HG02970 (cell line): ENCODE data around the gene TFAP2B.

ENCODE experiments used
- ATAC-seq: cut with Tn5 transposase; IDR thresholded peaks from one replicate; pipeline ENCODE4 v1.9.1; 2021; ENCODE audit warnings: mild to moderate bottlenecking, moderate library complexity, moderate number of reproducible peaks; ENCODE audit not compliant: unreplicated experiment, low FRiP score

The TFAP2B gene

DNA sequence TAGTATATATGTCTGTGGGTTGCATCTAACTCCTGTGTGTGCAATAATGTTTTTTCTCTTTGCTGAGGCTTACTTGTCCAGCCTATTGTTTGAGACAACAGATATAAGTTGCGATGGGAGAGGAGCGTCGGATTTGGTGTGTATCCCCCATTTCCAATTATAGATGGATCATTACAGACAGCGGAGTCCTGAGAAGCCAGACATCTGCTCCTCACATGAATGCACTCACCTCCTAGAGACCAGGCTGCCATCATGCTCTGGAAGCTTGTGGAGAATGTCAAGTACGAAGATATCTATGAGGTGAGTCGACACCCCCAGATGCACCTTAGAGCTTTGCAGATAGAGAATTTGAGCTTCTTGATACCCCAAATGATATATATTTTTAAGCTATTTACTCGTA, at the start of gene TFAP2B:
Gene TFAP2B (plus strand): TSS at position 199 of the 400 bp plus-strand sequence. CDS start 21 bp downstream, at position 220.
- ATAC-seq = no peak

DNA sequence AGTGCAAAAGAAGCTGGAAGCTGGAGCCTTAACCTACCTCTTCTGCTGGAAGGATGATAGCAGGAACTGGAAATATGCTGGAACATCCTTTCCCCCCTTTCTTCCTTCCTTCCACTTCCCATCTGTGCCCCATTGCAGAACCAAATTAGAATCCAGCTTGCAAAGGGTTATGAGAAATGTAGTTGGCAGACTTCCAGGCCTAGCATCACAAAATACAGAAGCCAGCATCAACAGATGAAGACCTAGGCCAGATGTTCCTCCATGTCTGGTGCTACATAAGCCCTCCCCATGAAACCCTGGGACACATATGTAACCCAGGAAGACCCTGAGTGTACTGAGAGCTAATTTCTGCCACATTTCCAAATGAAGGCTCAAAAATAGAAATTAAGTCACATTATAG, 40.0 kb upstream of the TFAP2B start:
- ATAC-seq = no peak

DNA sequence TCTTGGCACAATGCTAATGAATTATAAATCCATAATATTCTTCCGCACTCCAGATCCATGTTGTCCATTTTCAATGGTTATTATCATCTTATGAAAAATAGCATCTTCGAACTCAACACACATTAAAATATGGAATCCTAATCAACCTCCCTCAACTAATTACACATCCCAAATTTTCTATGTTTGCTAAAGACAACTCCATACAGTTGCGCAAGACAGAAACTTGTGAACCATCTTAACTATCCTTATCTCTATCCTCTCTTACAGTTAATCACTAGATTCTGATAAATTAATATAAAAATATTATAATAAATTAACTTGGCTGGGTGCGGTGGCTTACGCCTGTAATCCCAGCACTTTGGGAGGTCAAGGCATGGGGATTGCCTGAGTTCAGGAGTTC, 38.3 kb upstream of the TFAP2B start:
- no peak for ATAC-seq

DNA sequence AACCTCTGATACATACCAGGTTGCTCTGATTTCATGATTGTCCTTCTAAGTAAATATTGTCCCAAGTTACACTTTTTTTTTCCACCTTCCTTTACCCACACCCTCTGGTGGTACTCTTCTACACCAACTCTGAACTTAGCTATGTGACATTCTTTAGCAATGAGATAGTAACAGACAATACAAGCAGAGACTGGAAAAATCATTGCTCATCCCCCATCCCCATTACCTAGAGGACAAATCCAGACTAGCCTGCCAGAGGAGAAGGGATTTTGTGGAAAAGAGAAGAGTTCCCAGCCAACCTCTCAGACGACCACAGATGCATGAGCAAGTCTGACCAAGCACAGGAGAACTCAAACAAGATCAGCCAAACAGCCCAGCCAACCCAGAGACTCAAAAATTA, 32.8 kb upstream of the TFAP2B start:
- ATAC-seq = no peak

DNA sequence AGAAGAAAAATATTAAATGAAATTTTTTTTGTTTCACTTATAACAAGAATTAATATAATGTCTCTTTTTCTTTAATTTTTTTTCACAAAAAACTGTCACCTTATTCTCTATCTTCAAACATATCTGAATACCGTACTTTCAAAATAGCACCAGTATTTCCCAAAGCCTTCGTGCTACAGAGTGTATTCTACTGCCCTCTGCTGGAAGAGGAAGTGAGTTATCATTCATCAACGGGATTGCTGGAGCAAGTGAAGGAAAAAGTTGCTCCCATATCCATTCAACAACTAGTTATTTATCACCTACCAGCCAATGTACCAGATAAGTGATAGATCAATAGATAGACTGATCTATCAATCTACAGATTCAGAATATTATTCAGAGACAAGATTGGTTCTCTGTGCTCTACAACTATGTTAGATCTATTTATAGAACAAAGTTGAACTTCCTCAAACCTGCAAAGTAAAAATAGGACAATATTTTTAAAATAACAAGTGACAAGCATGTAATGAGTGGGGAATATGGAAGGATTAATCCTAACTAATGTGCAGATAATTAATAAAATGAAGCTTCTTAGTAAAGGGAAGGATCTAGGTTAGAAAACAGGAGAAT, 26.7 kb upstream of the TFAP2B start:
- ATAC-seq = no peak

DNA sequence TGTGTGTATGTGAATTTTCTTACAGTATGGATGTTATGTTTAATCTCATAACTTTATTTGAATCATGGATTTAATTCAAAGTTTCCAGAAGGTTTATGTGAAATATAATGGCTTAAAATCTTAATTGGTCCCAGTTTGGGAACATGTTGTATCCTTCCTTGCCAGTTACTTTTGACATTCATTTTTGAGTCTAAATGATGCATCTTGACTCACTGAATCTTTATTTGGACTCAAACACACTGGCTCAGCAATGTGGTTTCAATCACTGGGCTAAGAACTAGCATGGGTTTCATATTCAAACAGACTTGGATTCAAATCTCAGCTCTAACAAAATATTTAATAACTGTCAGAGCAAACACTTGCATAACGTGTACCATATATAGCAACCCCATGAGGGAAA, 25.9 kb upstream of the TFAP2B start:
- no peak for ATAC-seq

DNA sequence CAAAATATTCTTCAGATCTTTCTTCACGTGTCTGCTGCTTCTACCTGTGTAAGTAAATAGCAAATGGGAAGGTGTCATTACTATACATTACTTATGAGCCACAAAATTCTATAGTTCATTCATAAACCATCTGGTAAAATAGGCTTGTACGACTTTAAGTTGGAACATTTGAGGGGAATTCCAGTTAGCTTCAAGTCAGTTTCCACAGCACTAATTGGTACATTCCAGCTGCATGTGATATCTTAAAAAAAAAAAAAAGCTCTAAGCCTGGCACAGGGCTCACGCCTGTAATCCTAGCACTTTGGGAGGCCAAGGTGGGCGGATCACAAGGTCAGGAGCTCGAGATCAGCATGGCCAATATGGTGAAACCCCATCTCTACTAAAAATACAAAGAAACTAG, 23.1 kb upstream of the TFAP2B start:
- ATAC-seq = no peak

DNA sequence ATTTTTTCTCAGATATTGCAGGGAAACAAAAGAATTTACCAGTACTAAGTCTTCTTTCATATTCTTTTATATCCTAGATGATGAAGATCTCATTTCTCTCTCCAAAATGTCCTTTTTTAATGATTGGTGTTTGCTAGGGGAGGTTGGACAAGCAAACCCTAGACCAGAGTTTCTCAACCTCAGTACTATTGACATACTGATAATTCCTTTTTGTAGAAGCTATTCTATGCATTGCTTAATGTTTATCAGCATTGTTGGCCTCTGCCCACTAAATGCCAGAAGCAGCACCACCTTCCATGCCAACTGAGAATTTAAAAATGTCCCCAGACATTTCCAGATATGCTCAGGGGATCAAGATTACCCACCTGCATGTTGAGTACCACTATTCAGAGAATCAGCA, 14.4 kb upstream of the TFAP2B start:
- ATAC-seq = no peak

DNA sequence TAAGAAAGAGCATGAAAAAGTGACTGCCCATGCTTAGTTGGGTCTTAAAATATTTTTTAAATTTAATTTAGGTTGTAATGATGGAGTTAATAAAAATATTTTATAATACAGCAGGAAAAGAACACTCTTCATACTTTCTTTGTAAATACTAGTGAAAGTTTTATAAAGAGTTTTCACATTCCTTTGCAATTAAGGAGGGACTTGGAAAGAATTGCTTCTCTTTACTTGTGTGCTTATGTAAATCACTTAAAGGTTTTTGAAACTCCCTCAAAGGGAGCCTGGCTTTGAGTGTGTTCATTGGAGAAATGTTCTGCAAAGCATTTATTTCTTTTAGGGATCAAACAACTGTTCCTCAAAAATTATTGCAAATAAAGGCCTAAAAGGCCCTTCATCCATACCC, 11.6 kb upstream of the TFAP2B start:
- no peak for ATAC-seq

DNA sequence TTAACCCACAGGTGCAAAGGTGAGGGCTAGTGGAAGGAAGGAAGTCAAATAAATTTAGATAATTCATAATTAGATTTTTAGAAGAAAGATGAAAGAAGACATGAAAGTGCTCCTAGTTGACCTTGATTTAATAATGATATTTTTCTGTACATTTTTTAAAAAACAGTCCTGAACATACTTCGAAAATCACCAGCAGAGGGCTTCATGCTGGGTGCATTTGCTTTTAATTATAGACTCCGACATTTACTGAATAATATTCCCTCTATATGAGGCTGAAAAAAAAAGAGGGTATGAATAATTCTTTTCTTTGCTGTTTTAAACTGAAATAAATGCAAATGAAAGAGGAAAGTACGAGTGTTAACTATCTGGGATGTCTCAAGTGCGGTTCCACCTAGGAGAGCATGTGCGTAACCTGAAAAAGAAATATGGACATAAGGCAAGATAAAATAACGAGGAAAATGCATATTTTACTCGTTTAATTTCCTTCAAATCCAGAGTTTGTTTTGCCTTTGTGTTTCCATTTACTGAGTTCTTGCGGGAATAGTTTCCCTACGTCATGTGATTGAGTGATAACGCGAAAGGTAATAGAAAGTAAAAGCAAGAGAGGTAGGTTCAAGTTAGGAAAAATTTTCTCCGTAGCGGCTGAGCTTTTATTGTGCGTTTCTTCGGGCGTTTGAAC, 3.1 kb upstream of the TFAP2B start:
- ATAC-seq = peak; percentile 30

DNA sequence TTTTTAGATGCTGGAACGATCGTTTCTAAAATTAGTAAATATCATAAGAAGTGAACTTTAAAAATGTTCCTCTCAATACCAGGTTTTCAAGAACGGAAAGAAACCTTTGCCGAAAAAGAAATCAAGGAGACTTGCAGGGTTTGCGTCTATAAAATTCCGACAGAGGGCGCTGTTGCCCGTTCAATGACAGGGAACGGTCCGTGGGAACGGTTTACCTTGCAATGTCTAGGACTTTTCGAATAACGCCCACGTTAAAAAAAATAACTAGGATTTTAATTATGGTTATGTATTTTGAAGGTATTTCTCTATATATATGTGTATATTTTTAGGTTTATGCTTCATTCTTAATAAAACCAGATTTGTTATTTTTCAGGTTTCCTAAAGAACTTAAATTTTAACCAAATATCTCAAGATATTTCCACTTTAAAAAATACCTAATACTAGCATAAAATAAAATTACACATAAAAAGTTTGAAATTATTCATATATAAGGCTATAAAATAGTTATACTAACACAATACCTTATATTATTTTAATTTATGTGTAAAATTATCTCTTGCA, 2.5 kb upstream of the TFAP2B start:
- peak; percentile 57 for ATAC-seq

DNA sequence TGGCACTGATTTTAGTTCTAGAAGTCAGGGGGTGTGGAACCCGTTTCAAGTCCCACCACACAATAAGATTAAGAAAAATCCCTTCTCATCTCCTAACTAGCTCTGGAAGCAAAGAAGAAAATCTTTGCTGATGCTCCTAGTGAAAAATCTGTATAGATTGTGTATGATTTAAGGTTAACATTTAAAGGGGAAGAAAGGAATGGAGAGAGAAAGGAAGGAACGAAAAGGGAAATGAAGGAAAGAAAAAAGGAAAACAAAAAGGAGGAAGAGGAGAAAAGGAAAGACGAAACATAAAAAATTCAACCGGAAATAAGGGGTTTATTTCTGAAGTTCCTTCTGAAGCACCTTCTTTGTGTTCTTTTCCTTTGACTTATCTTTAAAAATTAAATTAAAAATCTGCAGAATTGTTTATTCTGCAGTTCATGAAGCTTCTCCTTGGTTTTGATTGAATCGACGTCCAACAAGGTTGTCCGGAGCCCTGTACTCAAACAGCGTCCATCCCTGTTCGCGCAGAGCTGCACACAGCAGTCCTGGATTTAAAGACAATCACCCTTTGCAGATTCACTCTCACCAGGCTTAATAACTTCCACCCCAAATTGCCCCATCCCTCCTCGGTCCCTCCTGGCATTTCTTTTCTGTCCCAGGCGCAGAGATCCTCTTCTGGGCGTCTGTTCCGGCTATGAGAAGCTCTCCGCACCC, 1.6 kb upstream of the TFAP2B start:
- no peak for ATAC-seq

DNA sequence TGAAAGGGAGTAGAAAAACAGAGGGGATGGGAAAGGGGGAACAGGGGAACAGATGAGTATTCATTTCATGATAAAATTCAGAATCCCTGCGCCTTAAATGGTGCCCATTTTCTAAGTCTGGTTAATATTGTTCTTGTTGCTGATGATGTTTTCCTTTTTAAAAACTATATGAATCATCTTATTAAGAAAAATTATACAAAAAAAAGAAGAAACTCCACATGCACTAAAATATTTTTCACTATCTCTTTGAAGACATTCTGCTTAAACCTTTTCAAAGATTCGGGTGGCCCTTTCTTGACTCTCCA, 1.1 kb upstream of the TFAP2B start:
- ATAC-seq = no peak

DNA sequence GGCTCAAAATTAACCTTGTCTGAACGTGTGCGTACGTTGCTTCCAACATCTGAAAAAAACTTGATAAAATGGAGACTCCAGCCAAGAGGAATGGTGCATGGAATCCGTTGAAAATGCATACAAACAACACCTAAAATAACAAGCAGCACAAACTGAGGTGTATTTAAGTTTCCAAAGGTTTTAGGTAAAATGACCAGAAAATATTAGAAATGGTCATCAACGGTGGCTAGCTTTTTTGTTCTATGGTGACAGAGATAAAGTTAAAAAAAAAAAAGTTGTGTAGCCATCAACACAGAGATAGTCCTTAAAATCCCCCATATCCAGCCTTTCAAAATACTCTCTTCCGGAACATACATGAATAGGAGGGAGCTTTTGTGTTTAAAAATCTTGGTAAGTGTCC, 651 bp upstream of the TFAP2B start:
- ATAC-seq = no peak

DNA sequence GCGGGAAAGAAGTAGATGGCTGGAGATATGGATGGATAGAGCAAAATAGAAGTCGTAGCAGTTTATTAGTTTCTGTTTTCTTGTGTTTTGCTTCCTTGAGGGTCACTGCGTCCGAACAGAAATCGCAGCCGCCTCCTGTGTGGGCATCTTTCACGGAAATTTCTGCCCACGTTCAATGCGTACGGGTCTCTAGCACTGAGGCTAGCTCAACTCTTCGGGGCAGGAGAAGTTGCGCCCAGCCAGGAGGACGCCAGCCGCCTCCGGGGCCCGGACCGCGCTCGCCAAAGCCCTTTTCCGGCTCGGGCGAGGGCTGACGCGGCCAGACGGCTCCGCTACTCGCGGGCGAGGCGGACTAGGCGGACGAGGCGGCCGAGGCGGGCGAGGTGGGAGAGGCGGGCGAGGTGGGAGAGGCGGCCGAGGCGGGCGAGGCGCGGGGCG, 814 bp downstream of the TFAP2B start:
- no peak for ATAC-seq

DNA sequence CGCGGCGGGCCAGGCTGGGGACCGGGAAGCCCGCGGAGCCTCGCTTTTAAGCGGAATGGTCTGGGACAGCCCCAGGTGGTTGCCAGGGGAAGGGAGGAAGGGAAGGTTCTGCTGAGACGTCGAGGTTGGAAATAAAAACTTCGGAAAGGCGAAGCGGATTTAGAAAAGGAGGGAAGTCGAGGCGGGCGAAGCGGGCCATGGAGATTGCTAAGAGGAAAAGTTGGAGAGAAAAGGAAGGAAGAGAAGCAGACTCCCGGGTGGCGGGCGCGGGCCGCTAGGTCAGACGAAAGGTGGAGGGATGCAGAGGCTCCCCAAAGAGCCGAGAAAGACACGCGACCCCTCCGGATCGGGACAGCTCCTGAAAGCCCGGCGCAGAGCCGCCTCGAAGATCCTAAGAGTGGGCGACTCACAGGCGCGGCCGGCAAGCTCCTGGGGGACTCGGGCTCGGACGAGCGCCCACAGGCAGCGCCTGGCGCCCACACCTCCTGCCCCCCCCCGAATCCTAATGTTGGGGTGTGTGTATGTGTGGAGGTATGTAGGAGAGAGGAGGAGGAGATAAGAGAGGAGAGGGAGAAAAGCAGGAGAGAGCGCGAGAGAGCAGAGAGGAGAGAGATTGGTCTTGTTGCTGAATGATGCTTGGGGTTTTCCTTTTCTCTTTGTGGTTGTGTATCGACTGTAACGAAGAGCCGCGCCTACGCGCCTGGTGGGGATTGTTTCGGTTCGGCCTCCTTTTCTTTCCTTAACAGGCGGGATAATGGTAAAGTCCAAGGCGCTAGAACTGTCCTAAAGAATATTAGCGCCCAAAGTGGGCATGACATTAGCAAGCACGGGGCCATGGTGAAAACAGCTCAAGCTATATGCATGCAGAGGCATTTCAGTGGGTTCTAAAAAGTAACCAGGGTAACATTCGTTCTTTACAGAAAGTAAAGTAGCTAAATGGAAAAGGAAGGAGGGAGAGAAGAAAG, 1.5 kb downstream of the TFAP2B start:
- no peak for ATAC-seq

DNA sequence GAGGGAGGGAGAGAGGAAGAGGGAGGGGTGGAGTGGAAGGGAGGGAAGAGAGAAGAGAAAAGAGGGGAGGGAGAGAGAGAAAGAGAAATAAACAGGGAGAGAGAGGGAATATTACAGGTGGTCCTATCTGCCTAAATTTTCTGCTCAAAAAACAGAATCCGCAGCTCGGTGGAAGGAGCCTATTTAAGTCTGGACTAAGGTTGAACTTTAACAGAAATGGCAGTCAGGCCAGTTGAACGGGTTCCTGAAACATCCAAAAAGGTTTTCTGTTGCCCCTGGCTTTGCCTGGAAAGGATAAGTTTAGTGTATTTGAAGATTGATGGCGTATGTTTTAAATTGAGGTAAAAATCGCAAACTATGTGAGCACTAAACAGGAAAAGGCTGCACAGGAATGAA, 2.2 kb downstream of the TFAP2B start:
- no peak for ATAC-seq

DNA sequence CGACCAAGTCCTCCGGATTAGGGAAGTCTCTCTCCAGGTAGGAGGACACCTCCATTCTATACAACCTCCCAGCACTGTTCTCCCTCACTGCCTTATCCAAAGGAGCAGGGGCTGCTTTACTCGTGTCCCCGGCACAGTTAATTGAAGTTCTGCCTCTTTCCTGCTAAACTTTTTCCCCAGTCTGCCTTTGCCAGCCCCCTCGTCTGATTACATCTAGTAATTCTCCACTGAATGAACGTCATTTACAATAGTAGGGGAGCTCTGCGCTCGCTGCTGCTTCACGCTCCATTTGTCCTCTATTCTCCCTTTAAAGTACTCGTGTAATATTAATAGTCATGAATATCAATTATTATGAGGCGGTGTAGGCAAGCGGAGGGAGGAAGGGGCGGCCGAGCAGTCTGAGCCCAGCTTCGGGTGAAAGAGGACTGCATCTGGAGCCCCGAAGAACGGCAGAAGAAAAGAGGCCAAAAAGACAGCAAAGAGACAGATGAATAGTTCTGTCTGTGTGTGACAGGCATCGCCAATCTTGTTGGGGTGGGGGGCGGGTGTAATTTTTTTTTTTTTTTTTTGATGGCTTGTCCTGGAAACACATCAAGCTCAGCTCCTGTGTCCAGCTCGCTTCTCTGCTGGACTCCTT, 2.9 kb downstream of the TFAP2B start:
- no peak for ATAC-seq

DNA sequence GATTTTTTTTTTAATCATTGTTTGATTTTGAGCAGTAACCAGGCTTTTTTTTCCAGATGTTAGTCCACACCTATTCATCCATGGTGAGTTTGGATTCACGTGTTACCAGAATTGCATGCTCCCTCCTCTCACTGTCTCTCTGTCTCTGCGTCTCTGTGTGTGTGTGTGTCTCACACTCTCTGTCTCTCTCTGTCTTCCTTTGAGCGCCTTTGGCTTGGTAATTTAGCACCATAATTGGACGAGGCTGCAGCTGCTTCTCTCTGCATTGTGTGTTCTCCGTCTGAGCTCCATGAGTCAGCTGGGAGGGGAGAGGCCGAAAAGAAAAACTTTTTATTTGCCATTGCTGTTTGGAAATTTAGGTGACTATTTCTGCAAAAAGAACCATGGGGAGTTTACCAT, 3.4 kb downstream of the TFAP2B start:
- no peak for ATAC-seq
